AG04449 (cell line): ENCODE data around the gene P2RX7.

ENCODE experiments used
- CTCF ChIA-PET: fragments of 350-600 bp; formaldehyde crosslinking; extraction: SDS; loops from one replicate; lab custom pipeline; 2021; ENCODE audit warnings: antibody characterized with exemption; lab: Yijun Ruan, JAX
- POLR2A ChIA-PET: fragments of 400-600, 350-600 bp; formaldehyde crosslinking; extraction: SDS; loops from one replicate; lab custom pipeline; 2020; ENCODE audit warnings: antibody characterized with exemption, inconsistent platforms; lab: Yijun Ruan, JAX
- DNase-seq: peaks from one replicate; pipeline ENCODE4 v3.0.0-alpha.2; 2010; ENCODE audit warnings: low read depth, low spot score
- H3K4me3 ChIP-seq: 2 replicates; pipeline ENCODE4 v1.5.1; 2011; ENCODE audit warnings: low read depth, mild to moderate bottlenecking, control low read depth, low read length
- CTCF ChIP-seq: IDR thresholded peaks from one replicate; pipeline ENCODE4 v1.5.1; 2011; ENCODE audit warnings: mild to moderate bottlenecking, moderate library complexity, low read length, control low read depth, inconsistent platforms; ENCODE audit not compliant: insufficient read depth; ENCODE audit errors: missing control alignments

Gene P2RX7

GRCh38 chr12:121217761-121218160, 85.1 kb downstream of the P2RX7 start:
- H3K4me3 ChIP-seq: no peak overlapping the region
- ChIA-PET POLR2A (no interaction called here), CTCF (interaction anchor here (5.1 kb wide), 1 partner anchor 13 kb away, joined by 29 read pairs; no protein-coding TSS in a partner anchor)
- DNase-seq: no peak
- no peak for TF ChIP-seq CTCF

GRCh38 chr12:121218588-121219352, 86.1 kb downstream of the P2RX7 start:
- DNase-seq: no peak
- ChIA-PET CTCF (interaction anchor here (5.1 kb wide), 1 partner anchor 12 kb away, joined by 29 read pairs; no protein-coding TSS in a partner anchor), POLR2A (no interaction called here)
- H3K4me3 ChIP-seq: no peak overlapping the region
- TF ChIP-seq CTCF: no peak

- ChIA-PET CTCF (interaction anchor here (5.1 kb wide), 1 partner anchor 11 kb away, joined by 29 read pairs; no protein-coding TSS in a partner anchor), POLR2A (no interaction called here)
- DNase-seq: no peak
- no peak for TF ChIP-seq CTCF
- H3K4me3 ChIP-seq: no peak overlapping the region
Measured at GRCh38 chr12:121219353-121219986, 86.8 kb downstream of the P2RX7 start.

- ChIA-PET POLR2A (no interaction called here), CTCF (interaction anchor here (1.2 to 1.5 kb wide), 2 partner anchors 10 to 112 kb away, joined by 3 read pairs; no protein-coding TSS in a partner anchor)
- no peak for TF ChIP-seq CTCF
- no peak overlapping the region for H3K4me3 ChIP-seq
- DNase-seq: no peak
Measured at GRCh38 chr12:121222847-121223246, 90.2 kb downstream of the P2RX7 start.

GRCh38 chr12:121223292-121224285, 90.9 kb downstream of the P2RX7 start:
- TF ChIP-seq CTCF: peak; percentile 25
- DNase-seq: no peak
- no peak overlapping the region for H3K4me3 ChIP-seq
- POLR2A ChIA-PET: no interaction called here
- CTCF ChIA-PET: interaction anchor here (1.2 to 1.8 kb wide), 5 partner anchors 9 to 218 kb away, joined by 3 to 7 read pairs (median 4); no protein-coding TSS in a partner anchor
